Esophagus muscularis mucosa (tissue), 4 donors: ENCODE results near the gene SLC13A3. TPM values are rescaled to one million over a fixed set of nuclear protein-coding genes. Genes with fewer than 3 reads are reported as not detected.

Experiments used
- DNase-seq: peaks from one replicate; pipeline ENCODE4 v3.0.0-alpha.2; 2017; ENCODE audit errors: extremely low spot score
- H3K27ac ChIP-seq, 4 donors: fragments of 200-600 bp; sonication (generic); replicated peaks in 1 of 4; 1 replicate in 3 of 4; 2 replicates in 1 of 4; pipeline ENCODE4 v1.5.1; 2016 to 2019; ENCODE audit warnings: mild to moderate bottlenecking in 1 of 4
- H3K27me3 ChIP-seq, 4 donors: fragments of 200-600 bp; sonication (generic); one replicate each; pipeline versions ENCODE4 v1.5.1 to v1.6.0; 2016 to 2019
- H3K36me3 ChIP-seq, 4 donors: fragments of 200-600 bp; sonication (generic); one replicate each; pipeline ENCODE4 v1.5.1; 2016 to 2019
- H3K4me1 ChIP-seq, 4 donors: fragments of 200-600 bp; sonication (generic); one replicate each; pipeline ENCODE4 v1.5.1; 2016 to 2019
- H3K4me3 ChIP-seq, 4 donors: fragments of 200-600 bp; sonication (generic); 1 replicate in 2 of 4; 2 replicates in 2 of 4; pipeline ENCODE4 v1.5.1; 2016 to 2019; ENCODE audit warnings: mild to moderate bottlenecking in 4 of 4, moderate library complexity in 1 of 4
- H3K9me3 ChIP-seq, 4 donors: fragments of 200-600 bp; sonication (generic); 1 replicate in 3 of 4; 2 replicates in 1 of 4; pipeline ENCODE4 v1.5.1; 2016 to 2019
- CTCF ChIP-seq, 3 experiments: fragments of 200-600 bp in 2 of 3; fragments of 450-650 bp in 1 of 3; sonication (generic) in 2 of 3; IDR thresholded peaks; one replicate each; pipeline ENCODE4 v1.5.1; 2017 to 2019; ENCODE audit warnings: antibody characterized with exemption in 3 of 3, mild to moderate bottlenecking in 2 of 3, moderate library complexity in 1 of 3
- EP300 ChIP-seq: sonication (generic); formaldehyde crosslinking; IDR thresholded peaks from one replicate; pipeline ENCODE4 v1.6.1; 2017; ENCODE audit warnings: antibody characterized with exemption
- POLR2A ChIP-seq: fragments of 450-650 bp; IDR thresholded peaks from one replicate; pipeline ENCODE4 v1.6.1; 2017; ENCODE audit warnings: antibody characterized with exemption, moderate library complexity, mild to moderate bottlenecking, low read depth
- POLR2AphosphoS5 ChIP-seq, 2 donors: sonication (generic); formaldehyde crosslinking; IDR thresholded peaks; one replicate each; pipeline ENCODE4 v1.6.1; 2017; ENCODE audit warnings: antibody characterized with exemption in 2 of 2
- WGBS: methylation state at CpG from one replicate; pipeline ENCODE4 v1.1.5; 2018; 5-methylcytosine and 5-hydroxymethylcytosine counted together
- intact Hi-C: fragments of 100-400 bp; cut with DNase I; formaldehyde crosslinking; loops from one replicate; pipeline ENCODE4 v1.15.1; 2023
- total RNA-seq, 4 donors: library from RNA; depleted of rRNA; stranded (reverse); fragments of >200 nt; gene quantifications; one replicate each; pipeline versions ENCODE4 v1.1.0 to v1.2.1, GENCODE V29; 2016

Gene SLC13A3
- total RNA-seq, 4 donors from 2014 or later, result 0.42 to 0.66 (median 0.61) TPM

DNA sequence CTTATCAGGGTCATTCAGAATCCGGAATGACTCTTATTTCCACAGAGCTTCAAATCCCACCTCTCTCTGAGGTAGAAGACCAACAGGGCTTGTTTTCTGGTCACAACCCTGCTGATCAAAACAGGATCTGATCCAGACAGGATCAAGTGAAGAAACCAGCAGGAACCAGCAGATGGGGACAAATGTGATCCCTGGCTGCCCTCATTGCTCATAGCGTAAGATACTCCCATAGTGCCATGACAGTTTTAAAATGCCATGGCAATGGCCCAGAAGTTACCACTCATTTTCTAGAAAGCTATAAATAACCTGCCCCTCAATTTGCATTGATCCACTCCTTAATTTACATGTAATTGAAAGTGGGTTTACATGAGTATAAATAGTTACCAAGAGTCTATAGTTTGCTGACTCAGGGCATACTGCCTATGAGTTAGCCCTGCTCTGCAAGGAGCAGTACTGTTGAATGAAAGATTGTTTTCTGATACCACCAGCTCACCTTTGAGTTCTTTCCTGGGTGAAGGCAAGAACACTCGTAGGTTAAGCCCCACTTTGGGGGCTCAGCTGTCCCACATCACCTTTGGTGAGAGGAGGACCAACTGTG is 131.7 kb downstream of the SLC13A3 start:
- TF ChIP-seq EP300, result no peak
- TF ChIP-seq POLR2A, result no peak
- no peak for TF ChIP-seq POLR2AphosphoS5 (IDR thresholded peaks at IDR 0.05)
- TF ChIP-seq CTCF (IDR thresholded peaks at IDR 0.05), result no peak
- DNase-seq, result no peak
- H3K4me1 ChIP-seq, result no peaks in the 10 kb centered on the region
- H3K27me3 ChIP-seq, result peaks cover 0 to 66% (median 0%) of the 10 kb centered on the region in 4 donors
- H3K27ac ChIP-seq, result no peak overlapping the region
- H3K36me3 ChIP-seq, result no peaks in the 10 kb centered on the region
- WGBS, result 67% methylated on average over 3 of the region's 3 CpGs
- intact Hi-C loops, result no loop called here
- no peaks in the 10 kb centered on the region for H3K9me3 ChIP-seq
- H3K4me3 ChIP-seq, result no peak overlapping the region

DNA sequence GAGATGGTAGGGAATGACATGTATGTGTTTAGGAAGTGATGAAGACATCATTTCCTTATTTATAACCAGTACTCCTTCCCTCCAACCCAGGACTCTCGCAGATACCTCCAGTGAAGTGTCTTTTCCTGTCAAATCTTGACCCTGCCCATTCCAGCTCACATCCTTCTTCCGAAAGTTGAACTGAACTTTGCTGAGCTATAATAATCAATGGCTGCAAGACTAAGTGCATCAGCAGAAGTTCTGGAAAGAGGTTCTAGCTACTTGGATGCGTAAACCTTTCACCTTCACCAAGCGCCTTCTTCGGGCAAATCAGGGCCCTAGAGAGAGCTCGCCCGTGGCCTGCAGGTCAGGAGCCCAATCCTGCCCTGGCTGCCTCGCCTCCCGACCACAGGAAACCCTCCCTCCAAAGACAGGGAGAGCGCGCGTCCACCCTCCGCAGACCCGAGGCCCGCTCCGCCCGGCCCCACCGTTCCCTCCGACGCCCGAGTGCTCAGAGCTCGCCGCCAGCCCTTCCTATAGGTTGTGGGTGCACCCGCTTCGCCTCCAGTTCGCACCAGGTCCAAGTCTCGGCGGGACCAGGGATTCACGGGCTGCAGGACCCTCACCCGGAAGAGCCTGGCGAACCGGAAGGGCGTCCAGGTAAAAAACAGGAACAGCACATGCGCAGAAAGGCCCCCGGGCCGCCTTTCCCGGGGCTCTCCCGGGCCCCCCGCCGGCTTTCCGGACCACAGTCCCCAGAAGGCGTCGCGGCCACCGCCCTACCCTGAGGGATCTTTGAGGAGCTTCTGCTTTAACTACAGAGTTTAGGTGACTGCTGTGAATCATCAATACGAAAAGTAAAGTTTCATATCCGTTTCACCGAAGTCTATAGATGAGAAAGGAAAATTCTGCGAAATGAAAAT is 138.1 kb downstream of the SLC13A3 start, which contains the start of gene ZNF334:
Gene ZNF334, minus strand, starts transcription at position 617 of the 902 bp plus-strand sequence. CDS start 1,457 bp downstream, outside the sequence.
- Histone ChIP-seq H3K27ac (peak within 1 kb of the TSS; percentile 40 to 71 (median 48)), H3K4me3 (peak within 1 kb of the TSS; percentile 55 to 78 (median 66)), H3K27me3 (peaks cover 0 to 22% (median 0%) of the 10 kb centered on the region in 4 donors), H3K9me3 (no peaks in the 10 kb centered on the region), H3K4me1 (peaks cover 4 to 11% (median 8%) of the 10 kb centered on the region in 4 donors), H3K36me3 (no peaks in the 10 kb centered on the region)
- no peak for DNase-seq
- WGBS, result 7% methylated on average over 22 of the region's 49 CpGs
- intact Hi-C loops, result no loop called here
- TF ChIP-seq EP300 (no peak), CTCF (IDR thresholded peaks at IDR 0.05) (no peak), POLR2AphosphoS5 (IDR thresholded peaks at IDR 0.05) (peak; percentile 48 to 54)

DNA sequence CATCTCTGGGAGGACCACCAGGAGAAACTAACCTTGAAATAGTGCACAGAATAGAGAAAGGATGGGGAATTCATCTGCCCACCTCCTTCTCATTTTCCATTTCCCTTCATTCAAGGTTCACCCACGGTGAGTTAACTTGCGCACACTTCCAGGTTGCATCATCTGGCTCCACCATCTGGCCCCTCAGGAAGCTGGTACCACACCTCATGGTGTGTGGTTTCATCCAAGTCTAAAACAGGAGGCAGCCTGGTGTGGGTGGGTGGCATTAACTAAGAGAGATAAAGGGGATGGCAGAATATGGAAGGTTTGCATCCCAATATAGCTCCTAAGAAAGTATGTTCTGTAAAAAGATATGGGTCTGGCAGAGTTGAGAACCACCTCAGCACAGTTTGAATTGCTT is 141.7 kb downstream of the SLC13A3 start:
- H3K4me3 ChIP-seq, result no peak overlapping the region
- WGBS, result 77% methylated on average over 2 of the region's 2 CpGs
- no peaks in the 10 kb centered on the region for H3K27me3 ChIP-seq
- no peak for TF ChIP-seq POLR2AphosphoS5 (IDR thresholded peaks at IDR 0.05)
- no peak for TF ChIP-seq CTCF (IDR thresholded peaks at IDR 0.05)
- no peak for TF ChIP-seq POLR2A
- TF ChIP-seq EP300, result no peak
- H3K9me3 ChIP-seq, result no peaks in the 10 kb centered on the region
- intact Hi-C loops, result no loop called here
- no peak overlapping the region for H3K27ac ChIP-seq
- no peak for DNase-seq
- peaks cover 4 to 11% (median 8%) of the 10 kb centered on the region in 4 donors for H3K4me1 ChIP-seq
- no peaks in the 10 kb centered on the region for H3K36me3 ChIP-seq

Other genes with a start within 250 kb of the SLC13A3 start
- gene ELMO2, start 244.8 kb downstream of the SLC13A3 start, total RNA-seq, result 10 to 100 TPM; 35.3 to 61.4 (median 51.8) TPM
- 1 to 10 TPM in 1 of 4 donors, under 1 TPM in 3; 0.50 to 2.5 (median 0.95) TPM for gene ZNF334, start 137.9 kb downstream of the SLC13A3 start, total RNA-seq
- gene OCSTAMP, start 100.8 kb downstream of the SLC13A3 start, total RNA-seq, result not detected
- gene TP53RK, start 38.0 kb upstream of the SLC13A3 start, total RNA-seq, result 10 to 100 TPM; 19.9 to 22.2 (median 21.0) TPM
- 10 to 100 TPM in 3 of 4 donors, 1 to 10 TPM in 1; 9.6 to 27.0 (median 15.3) TPM for gene SLC2A10, start 58.2 kb upstream of the SLC13A3 start, total RNA-seq
- gene EYA2, start 243.4 kb upstream of the SLC13A3 start, total RNA-seq, result 1 to 10 TPM; 1.2 to 5.9 (median 4.2) TPM